Osteoblast (primary cell): ENCODE results near the gene TENM4. TPM values are rescaled to one million over a fixed set of nuclear protein-coding genes. Genes with fewer than 3 reads are reported as not detected.
A peak's percentile ranks its signal among the peaks of the same experiment; 100 is the strongest.

ENCODE experiments used
- DNase-seq: peaks from one replicate; pipeline ENCODE4 v3.0.0; 2011; ENCODE audit warnings: low spot score, mixed read lengths; ENCODE audit not compliant: insufficient read length; ENCODE audit errors: missing footprints
- H2AFZ ChIP-seq: 2 replicates; pipeline ENCODE4 v1.6.0; 2011; ENCODE audit warnings: mild to moderate bottlenecking, low read length
- H3K27ac ChIP-seq: 2 replicates; pipeline ENCODE4 v1.5.1; 2011; ENCODE audit warnings: mild to moderate bottlenecking, low read depth, low read length, moderate library complexity
- H3K27me3 ChIP-seq: 2 replicates; pipeline ENCODE4 v1.6.0; 2012; ENCODE audit warnings: mild to moderate bottlenecking, control low read depth, inconsistent platforms, low read length, moderate library complexity; ENCODE audit not compliant: insufficient read depth
- H3K36me3 ChIP-seq: 2 replicates; pipeline ENCODE4 v1.5.1; 2011; ENCODE audit warnings: mild to moderate bottlenecking, low read length, control low read depth, moderate library complexity; ENCODE audit not compliant: insufficient read depth
- H3K4me1 ChIP-seq: 2 replicates; pipeline ENCODE4 v1.5.1; 2011; ENCODE audit warnings: mild to moderate bottlenecking, low read length, control low read depth, moderate library complexity; ENCODE audit not compliant: insufficient read depth
- H3K4me2 ChIP-seq: 2 replicates; pipeline ENCODE4 v1.6.0; 2011; ENCODE audit warnings: mild to moderate bottlenecking, low read length; ENCODE audit not compliant: insufficient read depth
- H3K4me3 ChIP-seq: fragments of 200-600 bp; sonication (generic); 3 replicates; pipeline ENCODE4 v1.5.1; 2012; ENCODE audit warnings: mild to moderate bottlenecking, low read length, inconsistent platforms; ENCODE audit not compliant: insufficient read depth
- H3K79me2 ChIP-seq: 2 replicates; pipeline ENCODE4 v1.6.0; 2012; ENCODE audit warnings: mild to moderate bottlenecking, low read length, control low read depth, inconsistent platforms; ENCODE audit not compliant: insufficient read depth
- H3K9me3 ChIP-seq: 2 replicates; pipeline ENCODE4 v1.5.1; 2011; ENCODE audit warnings: low read depth, low read length, control low read depth
- H4K20me1 ChIP-seq: 2 replicates; pipeline ENCODE4 v1.6.0; 2012; ENCODE audit warnings: mild to moderate bottlenecking, low read length, control low read depth; ENCODE audit not compliant: insufficient read depth
- total RNA-seq: library from RNA; depleted of rRNA; stranded (reverse); fragments of >200 nt; gene quantifications from 2 replicates; pipeline ENCODE4 v1.2.3, GENCODE V29; 2012
- TF ChIP-seq, protein P1 (sequence below): IDR thresholded peaks from 2 replicates; pipeline ENCODE4 v1.5.1; 2011; ENCODE audit warnings: mild to moderate bottlenecking, low read depth, low read length, moderate library complexity; ENCODE audit errors: extremely low read depth

TENM4 gene
- total RNA-seq, 1 donor, result 63.3 TPM

DNA sequence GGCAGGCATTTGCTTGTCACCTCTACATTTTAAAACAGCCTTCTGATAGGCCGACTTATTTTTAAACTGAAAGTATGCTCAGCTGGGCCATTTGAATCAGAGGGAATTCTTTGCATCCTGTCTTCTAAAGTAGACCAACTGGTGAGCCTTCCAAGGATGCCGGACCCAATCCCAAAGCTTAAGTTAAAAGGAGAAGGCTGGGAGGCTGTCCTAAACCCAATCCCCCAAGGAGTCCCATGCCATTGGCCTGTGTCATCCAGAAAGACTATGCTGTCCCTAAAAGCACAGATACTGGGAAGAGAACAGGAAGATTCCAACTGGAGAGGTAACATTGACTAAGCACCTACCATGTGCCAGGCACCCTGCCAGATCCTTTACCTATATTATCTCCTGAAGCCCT lies 18.0 kb downstream of the TENM4 start:
- no peaks in the 10 kb centered on the region for H3K36me3 ChIP-seq
- H3K9me3 ChIP-seq, result no peaks in the 10 kb centered on the region
- no peak overlapping the region for H3K4me2 ChIP-seq
- no peak overlapping the region for H3K27ac ChIP-seq
- no peaks in the 10 kb centered on the region for H3K27me3 ChIP-seq
- peaks cover 9% of the 10 kb centered on the region for H3K4me1 ChIP-seq
- no peaks in the 10 kb centered on the region for H4K20me1 ChIP-seq
- no peak overlapping the region for H2AFZ ChIP-seq
- TF ChIP-seq, protein P1, sequence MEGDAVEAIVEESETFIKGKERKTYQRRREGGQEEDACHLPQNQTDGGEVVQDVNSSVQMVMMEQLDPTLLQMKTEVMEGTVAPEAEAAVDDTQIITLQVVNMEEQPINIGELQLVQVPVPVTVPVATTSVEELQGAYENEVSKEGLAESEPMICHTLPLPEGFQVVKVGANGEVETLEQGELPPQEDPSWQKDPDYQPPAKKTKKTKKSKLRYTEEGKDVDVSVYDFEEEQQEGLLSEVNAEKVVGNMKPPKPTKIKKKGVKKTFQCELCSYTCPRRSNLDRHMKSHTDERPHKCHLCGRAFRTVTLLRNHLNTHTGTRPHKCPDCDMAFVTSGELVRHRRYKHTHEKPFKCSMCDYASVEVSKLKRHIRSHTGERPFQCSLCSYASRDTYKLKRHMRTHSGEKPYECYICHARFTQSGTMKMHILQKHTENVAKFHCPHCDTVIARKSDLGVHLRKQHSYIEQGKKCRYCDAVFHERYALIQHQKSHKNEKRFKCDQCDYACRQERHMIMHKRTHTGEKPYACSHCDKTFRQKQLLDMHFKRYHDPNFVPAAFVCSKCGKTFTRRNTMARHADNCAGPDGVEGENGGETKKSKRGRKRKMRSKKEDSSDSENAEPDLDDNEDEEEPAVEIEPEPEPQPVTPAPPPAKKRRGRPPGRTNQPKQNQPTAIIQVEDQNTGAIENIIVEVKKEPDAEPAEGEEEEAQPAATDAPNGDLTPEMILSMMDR, result no peak
- peaks cover 10% of the 10 kb centered on the region for H3K79me2 ChIP-seq
- DNase-seq, result no peak
- no peak overlapping the region for H3K4me3 ChIP-seq

DNA sequence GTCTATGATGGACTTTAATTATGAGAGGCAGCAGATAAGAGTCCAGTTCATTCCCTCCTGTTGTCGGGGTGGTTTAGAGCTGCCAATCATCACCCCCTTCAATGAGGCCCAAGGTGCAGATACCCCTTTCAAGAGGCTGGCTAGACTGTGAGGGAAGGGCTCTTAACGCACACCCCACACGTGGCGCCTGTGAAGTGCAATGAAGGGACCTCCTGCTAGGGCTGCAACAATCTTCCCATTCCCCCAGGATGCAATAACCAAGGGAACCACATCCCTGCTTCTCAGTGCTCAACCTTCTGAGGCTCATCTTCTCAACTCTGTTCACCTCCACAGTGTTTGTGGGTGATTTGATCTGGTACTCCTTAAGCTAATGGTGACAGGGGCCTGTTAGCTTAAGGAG lies 19.0 kb downstream of the TENM4 start:
- peaks cover 10% of the 10 kb centered on the region for H3K79me2 ChIP-seq
- DNase-seq, result no peak
- H3K36me3 ChIP-seq, result no peaks in the 10 kb centered on the region
- peaks cover 9% of the 10 kb centered on the region for H3K4me1 ChIP-seq
- TF ChIP-seq, protein P1, result no peak
- no peak overlapping the region for H3K4me3 ChIP-seq
- no peak overlapping the region for H2AFZ ChIP-seq
- H3K27ac ChIP-seq, result no peak overlapping the region
- H3K9me3 ChIP-seq, result no peaks in the 10 kb centered on the region
- no peaks in the 10 kb centered on the region for H4K20me1 ChIP-seq
- H3K4me2 ChIP-seq, result no peak overlapping the region
- H3K27me3 ChIP-seq, result no peaks in the 10 kb centered on the region

DNA sequence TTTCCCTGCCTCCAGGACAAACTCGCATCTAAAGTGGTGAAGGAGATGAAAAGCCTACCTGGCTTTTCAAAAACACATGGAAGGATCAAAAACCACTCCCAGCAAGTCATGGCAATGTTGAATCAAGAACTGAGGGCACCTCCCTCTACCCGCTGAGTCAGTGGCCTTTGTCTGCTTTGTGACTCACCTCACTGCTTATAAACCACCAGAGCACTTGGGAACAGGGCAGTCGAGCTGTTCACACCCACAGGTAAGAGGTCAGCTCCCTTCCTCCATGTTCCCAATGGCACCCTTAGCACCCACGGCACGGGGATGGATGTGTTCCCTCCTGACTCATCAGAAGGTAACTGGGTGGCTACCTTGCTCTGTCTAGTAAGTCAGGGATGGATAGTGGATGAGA lies 21.7 kb downstream of the TENM4 start:
- Histone ChIP-seq H3K9me3 (no peaks in the 10 kb centered on the region), H3K27ac (no peak overlapping the region), H4K20me1 (no peaks in the 10 kb centered on the region), H3K27me3 (no peaks in the 10 kb centered on the region), H3K4me3 (no peak overlapping the region), H2AFZ (no peak overlapping the region), H3K4me1 (peaks cover 24% of the 10 kb centered on the region), H3K36me3 (no peaks in the 10 kb centered on the region), H3K79me2 (peaks cover 7% of the 10 kb centered on the region), H3K4me2 (peak overlapping the region; percentile 32)
- peak; percentile 88 for DNase-seq
- TF ChIP-seq, protein P1, result no peak

GRCh38 chr11:79418241-79418640 lies 22.6 kb downstream of the TENM4 start:
- peaks cover 7% of the 10 kb centered on the region for H3K79me2 ChIP-seq
- TF ChIP-seq, protein P1, result no peak
- peaks cover 32% of the 10 kb centered on the region for H3K4me1 ChIP-seq
- H3K36me3 ChIP-seq, result no peaks in the 10 kb centered on the region
- H3K27me3 ChIP-seq, result no peaks in the 10 kb centered on the region
- H3K9me3 ChIP-seq, result no peaks in the 10 kb centered on the region
- H4K20me1 ChIP-seq, result no peaks in the 10 kb centered on the region
- no peak overlapping the region for H3K27ac ChIP-seq
- no peak overlapping the region for H3K4me2 ChIP-seq
- no peak for DNase-seq
- H2AFZ ChIP-seq, result no peak overlapping the region
- H3K4me3 ChIP-seq, result no peak overlapping the region
